Right lobe of liver (tissue), 4 donors: Measurements from ENCODE around the gene NAALADL2.

Source experiments
- CTCF ChIP-seq, 4 donors: fragments of 200-600 bp in 3 of 4; fragments of 450-650 bp in 1 of 4; IDR thresholded peaks; one replicate each; pipeline versions ENCODE4 v1.5.1 to v1.8.0; 2016 to 2022; ENCODE audit warnings: antibody characterized with exemption in 4 of 4, mild to moderate bottlenecking in 2 of 4
- POLR2A ChIP-seq: fragments of 450-650 bp; IDR thresholded peaks from one replicate; pipeline ENCODE4 v1.6.1; 2017; ENCODE audit warnings: antibody characterized with exemption, mild to moderate bottlenecking
- donor health status: DM: no; HTN: no; CAD: no.
- donor health status: DM: no; HTN: no; CAD: no.
- donor health status: DM: no; HTN: yes; CAD: no.

DNA sequence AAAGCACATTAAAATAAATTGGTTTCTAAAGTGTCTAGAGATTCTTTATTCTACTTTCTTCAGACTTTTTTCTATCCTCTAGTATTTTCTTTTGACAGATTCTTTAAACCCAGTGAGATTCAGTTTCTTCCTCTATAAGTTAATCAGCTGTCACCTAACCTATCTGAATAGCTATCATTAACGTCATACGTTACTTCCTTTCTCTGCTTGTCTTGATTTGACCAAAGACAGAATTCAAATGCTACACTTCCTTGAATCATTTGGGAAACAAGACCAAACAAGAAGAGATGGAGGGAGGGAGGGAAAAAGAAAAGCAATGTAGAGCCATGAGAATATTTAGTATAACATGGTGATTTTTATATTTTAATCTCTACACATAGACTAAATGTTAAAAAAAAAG is 235.2 kb downstream of the NAALADL2 start:
- TF ChIP-seq POLR2A (no peak), CTCF (IDR thresholded peaks at IDR 0.05) (no peak)
